Astrocyte (in vitro differentiated cells and primary cell): Measurements from ENCODE around the gene FOXL1. TPM values are rescaled to one million over a fixed set of nuclear protein-coding genes. Genes with fewer than 3 reads are reported as not detected.

Experiments used
- DNase-seq: peaks from one replicate; pipeline ENCODE4 v3.0.0-alpha.2; 2010; ENCODE audit warnings: low read depth
- FAIRE-seq: peaks from 2 replicates; lab custom pipeline; 2011; peaks lifted over from hg19 to GRCh38; lab: Jason Lieb, UNC
- H2AFZ ChIP-seq: 2 replicates; pipeline ENCODE4 v1.6.0; 2012; ENCODE audit warnings: low read depth, low read length, inconsistent platforms
- H3K27ac ChIP-seq: 2 replicates; pipeline ENCODE4 v1.5.1; 2011; ENCODE audit warnings: low read depth, low read length, inconsistent platforms
- H3K27me3 ChIP-seq: 2 replicates; pipeline ENCODE4 v1.6.0; 2011; ENCODE audit warnings: low read length, inconsistent platforms; ENCODE audit not compliant: insufficient read depth
- H3K36me3 ChIP-seq: 2 replicates; pipeline ENCODE4 v1.5.1; 2011; ENCODE audit warnings: low read length, inconsistent platforms; ENCODE audit not compliant: insufficient read depth
- H3K4me1 ChIP-seq: 2 replicates; pipeline ENCODE4 v1.5.1; 2011; ENCODE audit warnings: low read length, inconsistent platforms; ENCODE audit not compliant: insufficient read depth
- H3K4me2 ChIP-seq: 2 replicates; pipeline ENCODE4 v1.6.0; 2012; ENCODE audit warnings: low read length, inconsistent platforms
- H3K4me3 ChIP-seq: 2 replicates; pipeline ENCODE4 v1.5.1; 2011; ENCODE audit warnings: low read depth, mild to moderate bottlenecking, low read length, inconsistent platforms; ENCODE audit not compliant: insufficient read depth
- H3K79me2 ChIP-seq: 2 replicates; pipeline ENCODE4 v1.6.0; 2012; ENCODE audit warnings: mild to moderate bottlenecking, low read length, inconsistent platforms; ENCODE audit not compliant: insufficient read depth
- H3K9ac ChIP-seq: 2 replicates; pipeline ENCODE4 v1.6.0; 2012; ENCODE audit warnings: mild to moderate bottlenecking, low read length, inconsistent platforms
- H3K9me3 ChIP-seq: 2 replicates; pipeline ENCODE4 v1.5.1; 2012; ENCODE audit warnings: low read depth, mild to moderate bottlenecking, low read length, inconsistent platforms; ENCODE audit not compliant: insufficient read depth
- H4K20me1 ChIP-seq: 2 replicates; pipeline ENCODE4 v1.6.0; 2012; ENCODE audit warnings: low read length, inconsistent platforms; ENCODE audit not compliant: insufficient read depth
- H3K27ac Mint-ChIP-seq: one replicate; pipeline ENCODE4 v1.8.0; 2021; ENCODE audit warnings: mild to moderate bottlenecking, mixed read lengths; ENCODE audit not compliant: unreplicated experiment
- H3K27me3 Mint-ChIP-seq: one replicate; pipeline ENCODE4 v1.8.0; 2021; ENCODE audit warnings: low read depth, mixed read lengths; ENCODE audit not compliant: unreplicated experiment
- H3K36me3 Mint-ChIP-seq: one replicate; pipeline ENCODE4 v1.8.0; 2021; ENCODE audit warnings: low read depth, mixed read lengths; ENCODE audit not compliant: unreplicated experiment
- H3K4me1 Mint-ChIP-seq: one replicate; pipeline ENCODE4 v1.8.0; 2021; ENCODE audit warnings: low read depth, mixed read lengths; ENCODE audit not compliant: unreplicated experiment
- H3K4me3 Mint-ChIP-seq: one replicate; pipeline ENCODE4 v1.8.0; 2021; ENCODE audit warnings: mild to moderate bottlenecking, moderate library complexity, mixed read lengths; ENCODE audit not compliant: unreplicated experiment
- H3K9me3 Mint-ChIP-seq: one replicate; pipeline ENCODE4 v1.8.0; 2021; ENCODE audit warnings: mild to moderate bottlenecking, mixed read lengths; ENCODE audit not compliant: unreplicated experiment
- CTCF ChIP-seq: IDR thresholded peaks from 2 replicates; pipeline ENCODE4 v1.5.1; 2011; ENCODE audit warnings: low read depth, mild to moderate bottlenecking, inconsistent platforms, low read length, moderate library complexity; ENCODE audit not compliant: insufficient read depth
- EZH2 ChIP-seq: IDR thresholded peaks from 2 replicates; pipeline ENCODE4 v1.6.1; 2012; ENCODE audit warnings: mild to moderate bottlenecking, low read length, inconsistent platforms; ENCODE audit not compliant: insufficient read depth
- total RNA-seq: library from RNA; stranded (reverse); gene quantifications from 2 replicates; pipeline ENCODE4 v1.2.1, GENCODE V29; 2021

FOXL1 gene
- total RNA-seq, 1 donor from 2014 or later: 6.1 TPM

- FAIRE-seq: no peak
- Histone ChIP-seq H3K27me3 (no peaks in the 10 kb centered on the region), H4K20me1 (peaks cover 46% of the 10 kb centered on the region), H3K27ac (peak overlapping the region; percentile 94), H3K9me3 (no peaks in the 10 kb centered on the region), H3K9ac (peak overlapping the region; percentile 95), H3K4me1 (peaks cover 72% of the 10 kb centered on the region), H3K36me3 (peaks cover 5% of the 10 kb centered on the region), H3K4me2 (peak overlapping the region; percentile 90), H2AFZ (no peak overlapping the region), H3K4me3 (peak overlapping the region; percentile 73), H3K79me2 (peaks cover 89% of the 10 kb centered on the region)
- peaks cover 30% of the 10 kb centered on the region for H3K27me3 Mint-ChIP-seq
- H3K27ac Mint-ChIP-seq: peak overlapping the region; percentile 43
- peak overlapping the region; percentile 98 for H3K4me3 Mint-ChIP-seq
- H3K9me3 Mint-ChIP-seq: peaks cover 3% of the 10 kb centered on the region
- TF ChIP-seq EZH2 (no peak), CTCF (no peak)
- no peak for DNase-seq
- H3K36me3 Mint-ChIP-seq: peaks cover 11% of the 10 kb centered on the region
- peaks cover 52% of the 10 kb centered on the region for H3K4me1 Mint-ChIP-seq
These were observed 3.2 kb upstream of the FOXL1 start for GRCh38 chr16:86575095-86575685.

- Mint-ChIP-seq H3K4me1 (peaks cover 51% of the 10 kb centered on the region), H3K4me3 (peak overlapping the region; percentile 98), H3K36me3 (peaks cover 7% of the 10 kb centered on the region), H3K9me3 (peaks cover 3% of the 10 kb centered on the region), H3K27me3 (peaks cover 24% of the 10 kb centered on the region), H3K27ac (peak overlapping the region; percentile 95)
- Histone ChIP-seq H3K4me1 (peaks cover 80% of the 10 kb centered on the region), H3K27me3 (no peaks in the 10 kb centered on the region), H3K27ac (peak overlapping the region; percentile 94), H3K36me3 (peaks cover 4% of the 10 kb centered on the region), H3K4me3 (peak overlapping the region; percentile 73), H3K79me2 (peaks cover 89% of the 10 kb centered on the region), H2AFZ (no peak overlapping the region), H3K9me3 (no peaks in the 10 kb centered on the region), H3K4me2 (peak overlapping the region; percentile 90), H3K9ac (peak overlapping the region; percentile 95), H4K20me1 (peaks cover 38% of the 10 kb centered on the region)
- DNase-seq (peak; percentile 94), FAIRE-seq (no peak)
- TF ChIP-seq EZH2: no peak
- peak; percentile 54 for TF ChIP-seq CTCF
These were observed 2.4 kb upstream of the FOXL1 start for GRCh38 chr16:86575754-86576557.
